HG03097 (cell line): Measurements from ENCODE around the gene ABCG5.

Experiments
- ATAC-seq: cut with Tn5 transposase; IDR thresholded peaks from one replicate; pipeline ENCODE4 v1.9.1; 2021; ENCODE audit not compliant: unreplicated experiment, low FRiP score

The ABCG5 gene

DNA sequence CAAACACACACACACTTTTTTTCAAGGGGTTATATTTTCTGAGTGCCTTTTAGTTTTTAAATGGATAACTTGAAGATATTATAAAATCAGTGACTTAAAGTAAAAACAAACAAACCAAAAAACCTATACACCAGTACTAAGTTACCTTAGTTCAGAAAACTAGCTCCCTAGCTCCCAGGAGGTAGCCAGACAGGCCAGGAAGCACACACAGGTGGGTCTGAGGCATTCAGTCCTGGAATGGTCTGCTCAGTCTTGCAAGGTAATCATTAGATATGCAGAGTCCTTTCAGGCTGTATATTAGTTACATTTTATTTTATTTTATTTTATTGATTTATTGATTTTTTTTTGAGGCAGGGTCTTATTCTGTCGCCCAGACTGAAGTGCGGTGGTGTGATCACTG, 75.5 kb downstream of the ABCG5 start:
- ATAC-seq = no peak
